HCT116 (cell line): ENCODE results near the gene ABI3.
A peak's percentile ranks its signal among the peaks of the same experiment; 100 is the strongest.

Source experiments
- CTCF ChIP-seq, 3 experiments: fragments of 200-600 bp in 1 of 3; sonication (generic) in 1 of 3; IDR thresholded peaks in 2 of 3; conservative IDR thresholded peaks in 1 of 3; 2 replicates each; pipeline ENCODE4 v1.5.1; 2012 to 2017; ENCODE audit warnings: low read depth in 2 of 3, low read length in 2 of 3, antibody characterized with exemption in 1 of 3, borderline replicate concordance in 1 of 3, control low read depth in 1 of 3, mild to moderate bottlenecking in 1 of 3, mixed read lengths in 1 of 3, mixed run types in 1 of 3, moderate library complexity in 1 of 3; ENCODE audit not compliant: insufficient read depth in 1 of 3
- EGR1 ChIP-seq: IDR thresholded peaks from 2 replicates; pipeline ENCODE4 v1.6.1; 2012; ENCODE audit warnings: low read depth
- ELF1 ChIP-seq: IDR thresholded peaks from 2 replicates; pipeline ENCODE4 v1.6.1; 2012; ENCODE audit warnings: low read depth, borderline replicate concordance
- EZH2 ChIP-seq: fragments of 200-600 bp; sonication (generic); IDR thresholded peaks from 2 replicates; pipeline ENCODE4 v1.6.1; 2017; ENCODE audit warnings: antibody characterized with exemption, mixed run types
- FOSL1 ChIP-seq: IDR thresholded peaks from 2 replicates; pipeline ENCODE4 v1.6.1; 2012; ENCODE audit warnings: low read depth
- JUND ChIP-seq: IDR thresholded peaks from 2 replicates; pipeline ENCODE4 v1.6.1; 2012
- POLR2A ChIP-seq: IDR thresholded peaks from 2 replicates; pipeline ENCODE4 v1.7.0; 2011; ENCODE audit warnings: borderline replicate concordance; ENCODE audit not compliant: insufficient read depth, insufficient read length; ENCODE audit errors: extremely low read depth
- POLR2AphosphoS5 ChIP-seq: IDR thresholded peaks from 2 replicates; pipeline ENCODE4 v1.6.1; 2011; ENCODE audit warnings: mild to moderate bottlenecking, low read depth, low read length, moderate library complexity
- RAD21 ChIP-seq: IDR thresholded peaks from 2 replicates; pipeline ENCODE4 v1.6.1; 2012; ENCODE audit warnings: low read depth, mild to moderate bottlenecking
- SIN3A ChIP-seq: IDR thresholded peaks from 2 replicates; pipeline ENCODE4 v1.6.1; 2012; ENCODE audit warnings: low read depth
- YY1 ChIP-seq: IDR thresholded peaks from 2 replicates; pipeline ENCODE4 v1.6.1; 2011; ENCODE audit warnings: low read length, low read depth, moderate library complexity, mild to moderate bottlenecking; ENCODE audit not compliant: insufficient replicate concordance; ENCODE audit errors: extremely low read depth
- TF ChIP-seq, protein P1 (sequence below): IDR thresholded peaks from 2 replicates; pipeline ENCODE4 v1.6.1; 2012; ENCODE audit warnings: low read depth
- TF ChIP-seq, protein P2 (sequence below): IDR thresholded peaks from 2 replicates; pipeline ENCODE4 v1.6.1; 2012

- no peak for TF ChIP-seq ELF1
- TF ChIP-seq, protein P1, sequence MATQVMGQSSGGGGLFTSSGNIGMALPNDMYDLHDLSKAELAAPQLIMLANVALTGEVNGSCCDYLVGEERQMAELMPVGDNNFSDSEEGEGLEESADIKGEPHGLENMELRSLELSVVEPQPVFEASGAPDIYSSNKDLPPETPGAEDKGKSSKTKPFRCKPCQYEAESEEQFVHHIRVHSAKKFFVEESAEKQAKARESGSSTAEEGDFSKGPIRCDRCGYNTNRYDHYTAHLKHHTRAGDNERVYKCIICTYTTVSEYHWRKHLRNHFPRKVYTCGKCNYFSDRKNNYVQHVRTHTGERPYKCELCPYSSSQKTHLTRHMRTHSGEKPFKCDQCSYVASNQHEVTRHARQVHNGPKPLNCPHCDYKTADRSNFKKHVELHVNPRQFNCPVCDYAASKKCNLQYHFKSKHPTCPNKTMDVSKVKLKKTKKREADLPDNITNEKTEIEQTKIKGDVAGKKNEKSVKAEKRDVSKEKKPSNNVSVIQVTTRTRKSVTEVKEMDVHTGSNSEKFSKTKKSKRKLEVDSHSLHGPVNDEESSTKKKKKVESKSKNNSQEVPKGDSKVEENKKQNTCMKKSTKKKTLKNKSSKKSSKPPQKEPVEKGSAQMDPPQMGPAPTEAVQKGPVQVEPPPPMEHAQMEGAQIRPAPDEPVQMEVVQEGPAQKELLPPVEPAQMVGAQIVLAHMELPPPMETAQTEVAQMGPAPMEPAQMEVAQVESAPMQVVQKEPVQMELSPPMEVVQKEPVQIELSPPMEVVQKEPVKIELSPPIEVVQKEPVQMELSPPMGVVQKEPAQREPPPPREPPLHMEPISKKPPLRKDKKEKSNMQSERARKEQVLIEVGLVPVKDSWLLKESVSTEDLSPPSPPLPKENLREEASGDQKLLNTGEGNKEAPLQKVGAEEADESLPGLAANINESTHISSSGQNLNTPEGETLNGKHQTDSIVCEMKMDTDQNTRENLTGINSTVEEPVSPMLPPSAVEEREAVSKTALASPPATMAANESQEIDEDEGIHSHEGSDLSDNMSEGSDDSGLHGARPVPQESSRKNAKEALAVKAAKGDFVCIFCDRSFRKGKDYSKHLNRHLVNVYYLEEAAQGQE: no peak
- TF ChIP-seq YY1: no peak
- peak in 2 of 3 experiments; percentile 15 to 32; a peak in 1 of 6 replicates for TF ChIP-seq CTCF (IDR thresholded peaks at IDR 0.05 in 2 of 3, conservative IDR thresholded peaks at IDR 0.05 in 1 of 3; ENCODE audit: borderline replicate concordance in 1 of 3, insufficient read depth in 1 of 3, low read depth in 2 of 3, low read length in 2 of 3)
- TF ChIP-seq EZH2: no peak
- no peak for TF ChIP-seq SIN3A
- no peak for TF ChIP-seq POLR2A
- TF ChIP-seq FOSL1: no peak
- no peak for TF ChIP-seq EGR1
- no peak for TF ChIP-seq JUND
- no peak for TF ChIP-seq POLR2AphosphoS5
- peak; percentile 56 for TF ChIP-seq RAD21
- TF ChIP-seq, protein P2, sequence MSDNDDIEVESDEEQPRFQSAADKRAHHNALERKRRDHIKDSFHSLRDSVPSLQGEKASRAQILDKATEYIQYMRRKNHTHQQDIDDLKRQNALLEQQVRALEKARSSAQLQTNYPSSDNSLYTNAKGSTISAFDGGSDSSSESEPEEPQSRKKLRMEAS: no peak
These were observed 43.6 kb downstream of the ABI3 start for GRCh38 chr17:49254066-49254465.
